GM12892 (cell line): ENCODE data around the gene ATP8B3.

Experiments used
- POLR2A ChIP-seq: IDR thresholded peaks from 2 replicates; pipeline ENCODE4 v1.6.1; 2011; ENCODE audit warnings: low read depth, low read length, control low read depth
- POLR2AphosphoS5 ChIP-seq: IDR thresholded peaks from 2 replicates; pipeline ENCODE4 v1.6.1; 2011; ENCODE audit warnings: low read depth, low read length, control low read depth
- TAF1 ChIP-seq: IDR thresholded peaks from 2 replicates; pipeline ENCODE4 v1.6.1; 2011; ENCODE audit warnings: low read depth, mild to moderate bottlenecking, control low read depth, low read length, borderline replicate concordance

GRCh38 chr19:1790054-1790792 is 21.9 kb downstream of the ATP8B3 start:
- TF ChIP-seq POLR2AphosphoS5 (no peak), POLR2A (no peak), TAF1 (no peak)
